ENCODE data around the gene FOXQ1. TPM values are rescaled to one million over a fixed set of nuclear protein-coding genes. Genes with fewer than 3 reads are reported as not detected.

Gene FOXQ1
- total and polyA plus RNA-seq, 2 of the 13 experiments (the other 11 are each of a cell fraction or from before 2014, with no cell fraction given): 35.2 to 39.8 TPM

- no peak for TF ChIP-seq ZNF274 (CRISPR knock-in tag; IDR thresholded peaks at IDR 0.05)
- TF ChIP-seq DNMT1 (CRISPR knock-in tag; IDR thresholded peaks at IDR 0.05): 0 out of 2 replicates have a peak, but pooled peaks have one; percentile 18
- TF ChIP-seq ZFP36L2 (CRISPR knock-in tag; IDR thresholded peaks at IDR 0.05): no peak; the same call in 1 of the 2 replicates
- no peak for TF ChIP-seq CHD4 (IDR thresholded peaks at IDR 0.05; ENCODE audit: borderline replicate concordance, low read length)
- peak; percentile 10; the same call in 1 of the 2 replicates for TF ChIP-seq ZNF609 (CRISPR knock-in tag; IDR thresholded peaks at IDR 0.05; ENCODE audit: borderline replicate concordance)
- TF ChIP-seq ZBTB3 (CRISPR knock-in tag; IDR thresholded peaks at IDR 0.05; ENCODE audit: borderline replicate concordance, low read depth): no peak; the same call in 1 of the 2 replicates
- peak; percentile 88; the same call in 1 of the 2 replicates for TF ChIP-seq ZNF280D (CRISPR knock-in tag; IDR thresholded peaks at IDR 0.05)
- TF ChIP-seq PLRG1 (conservative IDR thresholded peaks at IDR 0.05): no peak
- no peak for TF ChIP-seq MTA1 (CRISPR knock-in tag; IDR thresholded peaks at IDR 0.05; ENCODE audit: borderline replicate concordance)
- peak; percentile 58; the same call in 1 of the 2 replicates for TF ChIP-seq ZFP1 (CRISPR knock-in tag; IDR thresholded peaks at IDR 0.05)
- no peak for TF ChIP-seq SPEN (CRISPR knock-in tag; IDR thresholded peaks at IDR 0.05; ENCODE audit: low read depth)
- no peak for TF ChIP-seq FUBP1 (CRISPR knock-in tag; IDR thresholded peaks at IDR 0.05; ENCODE audit: borderline replicate concordance)
- TF ChIP-seq AGO1 (IDR thresholded peaks at IDR 0.05; ENCODE audit: low read depth, low read length, poor library complexity, severe bottlenecking): peak; percentile 21
- no peak for TF ChIP-seq NFE2L1 (CRISPR knock-in tag; IDR thresholded peaks at IDR 0.05; ENCODE audit: borderline replicate concordance)
- no peak; the same call in 1 of the 2 replicates for TF ChIP-seq TARDBP (CRISPR knock-in tag; IDR thresholded peaks at IDR 0.05)
- peak; percentile 68 for TF ChIP-seq RARA (CRISPR knock-in tag; IDR thresholded peaks at IDR 0.05)
- TF ChIP-seq KDM6A (CRISPR knock-in tag; IDR thresholded peaks at IDR 0.05; ENCODE audit: low read depth): no peak
- no peak for TF ChIP-seq ZNF260 (CRISPR knock-in tag; IDR thresholded peaks at IDR 0.05; ENCODE audit: borderline replicate concordance, low read depth)
These were observed 1.1 kb upstream of the FOXQ1 start (continued) for GRCh38 chr6:1310628-1311399.
